Astrocyte of the spinal cord (primary cell): ENCODE measurements around the gene ECHDC3.
"Not testable (repeated sequence)": the region's sequence is repeated elsewhere in the genome, so short reads cannot be mapped to it uniquely, and the experiment has no call there.

Experiments
- DNase-seq: peaks from one replicate; pipeline ENCODE4 v3.0.0; 2011; ENCODE audit warnings: low read depth, low spot score
- H3K4me3 ChIP-seq: 2 replicates; pipeline ENCODE4 v1.5.1; 2011; ENCODE audit warnings: low read depth, mild to moderate bottlenecking, low read length, moderate library complexity
- in situ Hi-C: cut with HindIII; loops from 2 replicates; pipeline ENCODE4 v1.10.0; 2017; ENCODE audit warnings: low sequenced_read_pairs
- TF ChIP-seq, protein P1 (sequence below): IDR thresholded peaks from 2 replicates; pipeline ENCODE4 v1.5.1; 2012; ENCODE audit warnings: low read depth, mild to moderate bottlenecking, low read length, inconsistent platforms

Gene ECHDC3

DNA sequence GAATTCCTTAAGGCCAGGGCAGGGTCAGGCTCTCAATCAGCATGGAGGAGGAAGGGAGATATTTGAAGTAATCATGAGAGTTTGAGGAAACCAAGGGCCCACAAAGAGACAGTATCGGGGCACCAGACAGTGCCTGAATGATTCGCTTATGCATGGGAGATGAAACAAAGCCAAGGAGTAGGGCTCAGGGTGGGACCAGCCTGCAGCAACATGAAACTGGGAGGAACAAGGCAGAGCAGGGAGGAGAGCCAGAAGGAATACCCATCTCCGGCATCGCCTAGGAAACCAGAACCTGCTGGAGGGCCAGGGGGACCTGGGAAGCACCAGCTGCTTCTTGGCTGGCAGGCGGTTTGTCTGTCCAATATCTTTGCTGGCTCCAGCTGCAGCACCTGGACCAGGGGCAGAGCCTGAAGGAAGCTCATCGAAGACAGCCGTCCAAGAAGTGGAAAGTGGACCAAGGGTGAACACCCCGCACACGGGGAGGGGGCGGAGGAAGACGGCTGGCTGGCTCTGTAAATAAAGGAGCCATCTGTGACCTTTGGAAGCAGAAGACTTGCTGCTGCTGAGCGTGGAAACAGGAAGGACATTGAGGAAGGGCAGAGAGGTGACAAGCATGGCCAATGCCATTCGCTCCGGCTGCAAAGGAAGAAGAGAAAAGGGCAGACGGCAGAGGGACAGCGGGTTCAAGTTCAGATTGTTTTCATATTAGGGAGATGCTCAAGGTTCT is 34.4 kb upstream of the ECHDC3 start:
- DNase-seq = no peak
- TF ChIP-seq, protein P1, sequence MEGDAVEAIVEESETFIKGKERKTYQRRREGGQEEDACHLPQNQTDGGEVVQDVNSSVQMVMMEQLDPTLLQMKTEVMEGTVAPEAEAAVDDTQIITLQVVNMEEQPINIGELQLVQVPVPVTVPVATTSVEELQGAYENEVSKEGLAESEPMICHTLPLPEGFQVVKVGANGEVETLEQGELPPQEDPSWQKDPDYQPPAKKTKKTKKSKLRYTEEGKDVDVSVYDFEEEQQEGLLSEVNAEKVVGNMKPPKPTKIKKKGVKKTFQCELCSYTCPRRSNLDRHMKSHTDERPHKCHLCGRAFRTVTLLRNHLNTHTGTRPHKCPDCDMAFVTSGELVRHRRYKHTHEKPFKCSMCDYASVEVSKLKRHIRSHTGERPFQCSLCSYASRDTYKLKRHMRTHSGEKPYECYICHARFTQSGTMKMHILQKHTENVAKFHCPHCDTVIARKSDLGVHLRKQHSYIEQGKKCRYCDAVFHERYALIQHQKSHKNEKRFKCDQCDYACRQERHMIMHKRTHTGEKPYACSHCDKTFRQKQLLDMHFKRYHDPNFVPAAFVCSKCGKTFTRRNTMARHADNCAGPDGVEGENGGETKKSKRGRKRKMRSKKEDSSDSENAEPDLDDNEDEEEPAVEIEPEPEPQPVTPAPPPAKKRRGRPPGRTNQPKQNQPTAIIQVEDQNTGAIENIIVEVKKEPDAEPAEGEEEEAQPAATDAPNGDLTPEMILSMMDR = no peak

DNA sequence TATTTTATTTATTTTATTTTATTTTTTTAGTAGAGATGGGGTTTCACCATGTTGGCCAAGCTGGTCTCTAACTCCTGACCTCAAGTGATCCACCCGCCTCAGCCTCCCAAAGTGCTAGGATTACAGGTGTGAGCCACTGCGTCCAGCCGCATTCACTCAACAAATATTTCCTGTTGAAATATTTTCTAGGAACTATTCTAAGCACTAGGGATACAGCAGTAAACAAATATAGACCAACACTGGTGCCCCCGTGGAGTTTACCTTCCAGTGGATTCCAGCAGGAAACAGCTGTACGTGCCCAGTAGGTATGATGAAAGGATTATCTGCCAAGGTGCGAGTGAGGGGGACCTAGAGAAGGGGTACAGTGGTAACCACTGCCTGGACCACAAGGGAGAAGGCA is 33.4 kb upstream of the ECHDC3 start:
- in situ Hi-C loops, H3K4me3 ChIP-seq, DNase-seq: not testable (repeated sequence)

More for the DNA sequence above, 34.4 kb upstream of the ECHDC3 start:
- in situ Hi-C loops = no loop called here
- H3K4me3 ChIP-seq = no peak overlapping the region

DNA sequence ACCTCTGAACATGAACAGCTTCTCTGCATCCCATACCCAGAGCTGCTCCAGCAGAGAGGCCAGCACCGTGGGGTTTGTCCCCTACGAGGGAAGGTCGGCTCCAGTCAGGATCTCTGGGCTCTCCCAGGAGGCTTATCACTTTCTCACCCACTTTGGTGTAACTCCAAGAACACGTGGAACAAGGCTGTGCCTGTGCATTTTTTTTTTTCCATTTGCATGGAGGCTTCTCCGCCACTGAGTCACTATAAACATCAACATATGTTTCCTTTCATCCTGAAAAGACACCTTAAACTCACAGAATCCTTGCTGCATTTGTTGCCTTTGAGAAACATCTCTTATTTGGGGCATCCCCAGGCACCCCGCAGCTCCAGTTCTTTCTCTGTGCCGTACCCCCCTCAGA is 29.4 kb upstream of the ECHDC3 start:
- no peak overlapping the region for H3K4me3 ChIP-seq
- DNase-seq = no peak
- in situ Hi-C loops = no loop called here
- TF ChIP-seq, protein P1 = no peak

DNA sequence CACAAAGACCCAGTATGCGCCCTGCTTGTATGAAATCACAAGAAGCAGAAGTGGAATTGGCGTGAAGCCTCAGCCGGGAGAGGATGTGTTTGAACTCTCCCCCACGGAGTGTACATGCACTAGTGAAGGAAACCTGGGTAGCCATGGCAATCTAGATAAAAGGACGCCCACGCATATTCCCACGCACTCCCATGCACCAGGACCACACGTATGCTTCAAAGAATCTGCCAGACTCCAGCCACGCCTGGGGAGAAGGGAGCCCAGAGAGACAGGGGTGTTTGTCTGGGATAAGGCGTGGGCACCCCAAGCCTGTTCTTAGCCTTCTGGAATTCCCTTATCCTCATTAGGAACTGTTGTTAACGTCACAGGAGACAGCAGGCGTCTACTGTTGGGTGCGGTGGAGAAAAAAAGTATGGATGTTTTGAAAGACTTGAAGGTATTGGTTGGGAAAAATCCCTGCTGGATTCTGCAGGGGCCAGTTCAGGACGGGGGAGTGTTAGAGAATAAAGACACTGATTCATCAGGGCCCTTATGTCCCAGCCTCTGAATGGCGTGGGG is 28.9 kb upstream of the ECHDC3 start:
- H3K4me3 ChIP-seq = no peak overlapping the region
- TF ChIP-seq, protein P1 = no peak
- DNase-seq = peak; percentile 67
- in situ Hi-C loops = no loop called here

DNA sequence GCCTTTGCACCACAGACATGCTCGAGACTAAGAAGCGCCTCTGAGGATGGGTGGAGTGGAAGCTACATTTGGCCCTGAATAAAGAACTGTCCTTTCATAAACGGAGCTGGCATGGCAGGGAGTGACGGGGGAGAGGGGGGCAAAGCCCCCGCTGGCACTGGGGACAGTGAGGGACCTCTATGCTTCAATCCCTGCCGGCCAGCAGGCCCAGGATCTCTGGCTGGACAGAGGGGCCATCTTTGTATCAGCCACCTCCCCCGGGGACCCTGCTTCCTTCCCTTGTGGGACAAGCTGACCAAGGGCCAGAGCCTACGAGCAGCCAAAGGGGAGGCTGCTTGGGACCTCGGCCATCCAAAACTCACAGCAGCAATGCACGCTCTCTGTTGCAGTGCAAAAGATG is 28.2 kb upstream of the ECHDC3 start:
- DNase-seq = no peak
- TF ChIP-seq, protein P1 = no peak
- in situ Hi-C loops = no loop called here
- H3K4me3 ChIP-seq = no peak overlapping the region

DNA sequence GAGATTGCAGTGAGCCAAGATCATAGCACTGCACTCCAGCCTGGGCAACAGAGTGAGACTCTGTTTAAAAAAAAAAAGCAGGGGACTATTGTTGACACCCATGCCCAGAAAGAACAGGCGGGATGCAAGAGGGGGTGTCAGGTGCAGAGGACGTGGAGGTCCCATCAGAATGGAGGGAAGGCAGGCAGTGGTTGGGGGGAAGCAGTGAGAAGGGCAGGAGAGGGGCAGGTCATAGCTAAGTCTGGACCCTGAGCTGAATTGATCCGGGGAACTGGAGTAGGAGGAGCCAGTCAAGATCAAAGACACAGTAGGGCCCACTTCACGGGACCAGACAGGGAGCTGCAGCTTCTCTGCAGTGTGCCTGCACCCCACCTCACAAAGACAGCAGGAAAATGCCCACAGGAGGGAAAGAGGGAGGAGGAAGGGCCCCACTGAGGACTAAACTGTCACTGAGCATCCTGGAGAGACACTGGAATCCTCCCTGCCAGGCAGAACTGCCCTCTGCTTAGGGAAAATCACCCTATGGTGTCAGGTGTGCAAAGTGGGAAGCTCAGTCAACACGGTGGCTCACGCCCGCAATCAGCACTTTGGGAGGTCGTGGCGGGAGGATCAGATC is 27.3 kb upstream of the ECHDC3 start:
- TF ChIP-seq, protein P1 = no peak
- DNase-seq = no peak
- in situ Hi-C loops = no loop called here
- no peak overlapping the region for H3K4me3 ChIP-seq

DNA sequence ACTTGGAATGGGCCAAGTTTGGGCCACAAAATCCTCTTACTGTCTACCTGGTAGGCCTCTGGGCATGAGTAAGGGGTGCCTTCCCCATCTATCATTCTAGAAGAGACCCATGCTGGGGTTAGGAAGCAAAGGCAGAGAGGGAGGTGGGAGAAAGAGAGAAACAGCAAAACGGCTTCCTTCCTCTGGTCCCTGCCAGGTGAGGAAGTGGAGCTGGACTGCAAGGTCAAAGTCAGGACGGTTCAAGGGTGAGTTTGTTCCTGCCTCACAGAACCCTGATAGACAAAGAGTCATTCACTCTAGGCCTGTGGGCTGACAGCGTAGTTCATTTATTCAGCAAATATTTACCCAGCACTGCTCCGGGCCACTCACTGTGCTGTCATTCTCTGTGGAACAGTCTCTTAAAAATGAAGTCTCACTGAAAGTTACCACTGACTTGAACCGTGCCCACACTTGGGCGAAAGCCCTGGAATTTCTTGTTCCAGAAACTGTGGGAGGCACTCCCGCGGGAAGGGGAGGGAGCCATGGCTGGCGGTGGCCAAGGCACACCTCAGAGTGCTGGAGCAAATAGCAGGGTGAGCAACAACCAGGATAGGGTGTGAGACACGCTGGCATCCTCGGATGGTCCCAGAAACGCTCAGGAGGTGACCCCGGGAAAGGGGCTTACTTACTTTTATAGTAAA is 26.2 kb upstream of the ECHDC3 start:
- H3K4me3 ChIP-seq = no peak overlapping the region
- DNase-seq = no peak
- TF ChIP-seq, protein P1 = no peak
- in situ Hi-C loops = no loop called here
